Measurements from ENCODE around the gene PHKA2. TPM values are rescaled to one million over a fixed set of nuclear protein-coding genes. Genes with fewer than 3 reads are reported as not detected.
"Not testable (repeated sequence)": the region's sequence is repeated elsewhere in the genome, so short reads cannot be mapped to it uniquely, and the experiment has no call there.

Gene PHKA2
- total RNA-seq: 20.9 and 22.0 TPM in 2 replicates

GRCh38 chrX:18983666-18984380, at the start of gene PHKA2:
PHKA2 (minus strand) TSS chrX:18984114; CDS start chrX:18983932, 182 bp downstream.
- Mint-ChIP-seq H3K27ac (peak within 1 kb of the TSS; percentile 78), H3K36me3 (ENCODE audit: low read depth) (no peaks in the 10 kb centered on the region), H3K9me3 (no peaks in the 10 kb centered on the region), H3K4me1 (ENCODE audit: low read depth) (peaks cover 6% of the 10 kb centered on the region), H3K4me3 (ENCODE audit: low read depth) (peak within 1 kb of the TSS; percentile 84), H3K27me3 (ENCODE audit: low read depth) (no peaks in the 10 kb centered on the region)
- no peak for DNase-seq (ENCODE audit: low spot score)
- intact Hi-C loops (cut with micrococcal nuclease): loop anchor here (5.0 to 10.0 kb wide), 3 partner anchors 309 to 1008 kb away; partner anchors contain the start of genes BCLAF3, CDKL5 and RS1

DNA sequence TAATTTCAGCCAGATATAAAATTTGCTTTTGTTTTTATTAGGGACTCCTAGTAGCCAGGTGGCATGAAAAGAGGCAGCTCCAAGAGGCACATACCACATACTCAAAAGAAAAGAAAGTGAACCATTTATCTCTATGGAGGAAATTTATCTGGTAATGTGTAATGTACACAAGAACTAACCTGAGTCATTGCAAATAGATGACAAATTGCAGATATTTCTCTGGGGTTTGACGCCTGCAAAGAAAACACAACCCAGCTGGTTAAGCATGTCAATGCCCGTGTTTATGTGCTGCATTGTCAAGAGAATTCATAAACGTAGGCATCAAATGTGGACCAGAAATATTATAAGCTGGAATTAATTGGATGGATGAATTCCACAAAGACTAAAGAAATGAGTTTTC, 46.9 kb upstream of the PHKA2 start:
- Mint-ChIP-seq H3K4me3 (ENCODE audit: low read depth) (no peak overlapping the region), H3K27ac (no peak overlapping the region), H3K9me3 (no peaks in the 10 kb centered on the region), H3K36me3 (ENCODE audit: low read depth) (no peaks in the 10 kb centered on the region), H3K27me3 (ENCODE audit: low read depth) (no peaks in the 10 kb centered on the region), H3K4me1 (ENCODE audit: low read depth) (no peaks in the 10 kb centered on the region)
- intact Hi-C loops (cut with micrococcal nuclease): no loop called here
- DNase-seq (ENCODE audit: low spot score): no peak

GRCh38 chrX:19028560-19028959, 44.6 kb upstream of the PHKA2 start:
- no peak overlapping the region for H3K4me3 Mint-ChIP-seq (ENCODE audit: low read depth)

DNA sequence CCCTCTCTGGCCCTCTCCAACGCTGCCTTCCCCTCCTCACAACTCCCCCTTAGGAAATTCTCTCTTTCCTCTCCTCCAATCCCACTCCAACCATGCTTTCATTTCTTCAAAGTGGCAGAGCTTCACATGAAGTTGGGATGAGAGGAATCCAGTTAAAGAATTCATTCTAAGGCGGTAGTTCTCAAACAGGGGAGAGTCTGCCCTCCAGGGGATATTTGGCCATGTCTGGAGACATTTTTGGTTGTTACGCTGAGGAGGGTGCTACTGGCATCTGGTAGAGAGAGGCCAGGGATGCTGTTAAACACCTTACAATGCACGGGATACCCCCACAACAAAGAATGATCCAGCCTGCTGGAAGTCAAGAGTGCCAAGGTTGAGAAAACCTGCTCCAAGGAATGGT, 40.5 kb upstream of the PHKA2 start:
- Mint-ChIP-seq H3K9me3 (no peaks in the 10 kb centered on the region), H3K4me1 (ENCODE audit: low read depth) (no peaks in the 10 kb centered on the region), H3K4me3 (ENCODE audit: low read depth) (no peak overlapping the region), H3K27me3 (ENCODE audit: low read depth) (peaks cover 2% of the 10 kb centered on the region), H3K36me3 (ENCODE audit: low read depth) (no peaks in the 10 kb centered on the region), H3K27ac (no peak overlapping the region)
- DNase-seq (ENCODE audit: low spot score): no peak
- intact Hi-C loops (cut with micrococcal nuclease): no loop called here

More at GRCh38 chrX:19028560-19028959, 44.6 kb upstream of the PHKA2 start:
- H3K36me3 Mint-ChIP-seq (ENCODE audit: low read depth): no peaks in the 10 kb centered on the region
- intact Hi-C loops (cut with micrococcal nuclease): no loop called here
- no peaks in the 10 kb centered on the region for H3K4me1 Mint-ChIP-seq (ENCODE audit: low read depth)
- H3K9me3 Mint-ChIP-seq: no peaks in the 10 kb centered on the region
- no peak overlapping the region for H3K27ac Mint-ChIP-seq
- no peaks in the 10 kb centered on the region for H3K27me3 Mint-ChIP-seq (ENCODE audit: low read depth)
- no peak for DNase-seq (ENCODE audit: low spot score)

GRCh38 chrX:19019996-19020395, 36.1 kb upstream of the PHKA2 start:
- Mint-ChIP-seq H3K4me1 (ENCODE audit: low read depth) (no peaks in the 10 kb centered on the region), H3K4me3 (ENCODE audit: low read depth) (no peak overlapping the region), H3K36me3 (ENCODE audit: low read depth) (no peaks in the 10 kb centered on the region), H3K9me3 (no peaks in the 10 kb centered on the region), H3K27ac (no peak overlapping the region), H3K27me3 (ENCODE audit: low read depth) (peaks cover 2% of the 10 kb centered on the region)
- no peak for DNase-seq (ENCODE audit: low spot score)
- intact Hi-C loops (cut with micrococcal nuclease): no loop called here

GRCh38 chrX:19017271-19017670, 33.4 kb upstream of the PHKA2 start:
- no peak overlapping the region for H3K4me3 Mint-ChIP-seq (ENCODE audit: low read depth)
- DNase-seq (ENCODE audit: low spot score): no peak
- no peak overlapping the region for H3K27ac Mint-ChIP-seq
- H3K36me3 Mint-ChIP-seq (ENCODE audit: low read depth): no peaks in the 10 kb centered on the region
- H3K4me1 Mint-ChIP-seq (ENCODE audit: low read depth): no peaks in the 10 kb centered on the region
- H3K9me3 Mint-ChIP-seq: no peaks in the 10 kb centered on the region
- intact Hi-C loops (cut with micrococcal nuclease): no loop called here
- H3K27me3 Mint-ChIP-seq (ENCODE audit: low read depth): peaks cover 2% of the 10 kb centered on the region

DNA sequence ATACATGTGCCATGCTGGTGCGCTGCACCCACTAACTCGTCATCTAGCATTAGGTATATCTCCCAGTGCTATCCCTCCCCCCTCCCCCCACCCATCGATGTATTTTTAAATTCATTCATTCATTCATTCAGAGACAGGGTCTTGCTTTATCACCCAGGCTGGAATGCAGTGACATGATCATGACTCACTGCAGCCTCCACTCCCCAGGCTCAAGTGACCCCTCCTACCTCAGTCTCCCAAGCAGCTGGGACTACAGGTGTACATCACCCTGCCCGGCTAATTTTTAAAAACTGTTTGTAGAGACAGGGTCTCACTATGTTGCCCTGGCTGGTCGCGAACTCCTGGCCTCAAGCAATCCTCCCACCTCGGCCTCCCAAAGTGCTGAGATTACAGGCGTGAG, 32.7 kb upstream of the PHKA2 start:
- H3K9me3 Mint-ChIP-seq; H3K27ac Mint-ChIP-seq; H3K4me3 Mint-ChIP-seq (ENCODE audit: low read depth); DNase-seq (ENCODE audit: low spot score); H3K36me3 Mint-ChIP-seq (ENCODE audit: low read depth); intact Hi-C loops (cut with micrococcal nuclease); H3K4me1 Mint-ChIP-seq (ENCODE audit: low read depth); H3K27me3 Mint-ChIP-seq (ENCODE audit: low read depth): not testable (repeated sequence)

DNA sequence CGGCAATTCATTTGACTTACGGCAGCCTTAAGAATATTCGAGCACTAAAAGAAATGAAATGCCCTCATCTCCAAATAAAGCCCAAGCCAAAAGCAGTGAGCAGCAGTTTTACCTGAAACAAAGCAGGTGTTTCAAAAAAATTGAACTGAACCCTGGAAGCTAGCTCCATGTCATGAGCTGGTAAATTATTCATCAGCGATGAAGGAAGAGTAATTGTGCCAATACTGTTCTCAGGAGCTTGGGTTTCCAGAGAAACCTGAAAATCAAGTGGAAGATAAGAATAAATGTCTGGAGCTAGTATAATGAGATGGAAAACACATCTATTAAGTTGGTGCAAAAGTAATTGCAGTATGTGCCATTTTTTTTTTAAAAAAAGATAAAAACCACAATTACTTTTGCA, 24.0 kb upstream of the PHKA2 start:
- intact Hi-C loops (cut with micrococcal nuclease): no loop called here
- H3K27me3 Mint-ChIP-seq (ENCODE audit: low read depth): no peaks in the 10 kb centered on the region
- no peaks in the 10 kb centered on the region for H3K4me1 Mint-ChIP-seq (ENCODE audit: low read depth)
- no peak overlapping the region for H3K27ac Mint-ChIP-seq
- no peaks in the 10 kb centered on the region for H3K36me3 Mint-ChIP-seq (ENCODE audit: low read depth)
- DNase-seq (ENCODE audit: low spot score): no peak
- H3K4me3 Mint-ChIP-seq (ENCODE audit: low read depth): no peak overlapping the region
- no peaks in the 10 kb centered on the region for H3K9me3 Mint-ChIP-seq

GRCh38 chrX:19007011-19007410, 23.1 kb upstream of the PHKA2 start:
- no peaks in the 10 kb centered on the region for H3K36me3 Mint-ChIP-seq (ENCODE audit: low read depth)
- H3K27me3 Mint-ChIP-seq (ENCODE audit: low read depth): no peaks in the 10 kb centered on the region
- no peaks in the 10 kb centered on the region for H3K9me3 Mint-ChIP-seq
- no peak overlapping the region for H3K27ac Mint-ChIP-seq
- DNase-seq (ENCODE audit: low spot score): no peak
- no peaks in the 10 kb centered on the region for H3K4me1 Mint-ChIP-seq (ENCODE audit: low read depth)
- intact Hi-C loops (cut with micrococcal nuclease): no loop called here
- H3K4me3 Mint-ChIP-seq (ENCODE audit: low read depth): no peak overlapping the region

DNA sequence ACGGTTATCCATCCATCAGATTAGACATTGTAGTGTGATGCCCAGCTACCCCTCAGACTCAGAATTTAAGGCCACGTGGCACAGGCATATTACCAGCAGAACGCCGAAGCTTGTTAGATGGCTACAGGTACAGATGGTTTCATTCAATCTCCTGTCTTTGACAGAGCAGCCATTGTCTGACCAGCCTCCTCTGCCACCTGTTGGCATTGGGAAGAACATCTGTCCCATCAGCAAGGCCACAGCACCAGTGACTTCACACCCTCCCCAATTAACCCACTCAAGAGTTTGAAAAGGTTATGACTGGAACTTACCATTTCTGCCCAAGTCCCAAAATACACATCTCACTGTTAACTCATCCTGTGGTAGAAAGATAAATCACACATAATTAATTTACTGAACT, 22.0 kb upstream of the PHKA2 start:
- DNase-seq (ENCODE audit: low spot score): no peak
- Mint-ChIP-seq H3K4me3 (ENCODE audit: low read depth) (no peak overlapping the region), H3K36me3 (ENCODE audit: low read depth) (no peaks in the 10 kb centered on the region), H3K9me3 (no peaks in the 10 kb centered on the region), H3K4me1 (ENCODE audit: low read depth) (no peaks in the 10 kb centered on the region), H3K27me3 (ENCODE audit: low read depth) (no peaks in the 10 kb centered on the region), H3K27ac (no peak overlapping the region)
- intact Hi-C loops (cut with micrococcal nuclease): no loop called here

- Mint-ChIP-seq H3K4me3 (ENCODE audit: low read depth) (no peak overlapping the region), H3K27me3 (ENCODE audit: low read depth) (no peaks in the 10 kb centered on the region), H3K9me3 (no peaks in the 10 kb centered on the region), H3K27ac (no peak overlapping the region), H3K4me1 (ENCODE audit: low read depth) (no peaks in the 10 kb centered on the region), H3K36me3 (ENCODE audit: low read depth) (no peaks in the 10 kb centered on the region)
- intact Hi-C loops (cut with micrococcal nuclease): no loop called here
- no peak for DNase-seq (ENCODE audit: low spot score)
These were observed 19.8 kb upstream of the PHKA2 start for GRCh38 chrX:19003756-19004155.

DNA sequence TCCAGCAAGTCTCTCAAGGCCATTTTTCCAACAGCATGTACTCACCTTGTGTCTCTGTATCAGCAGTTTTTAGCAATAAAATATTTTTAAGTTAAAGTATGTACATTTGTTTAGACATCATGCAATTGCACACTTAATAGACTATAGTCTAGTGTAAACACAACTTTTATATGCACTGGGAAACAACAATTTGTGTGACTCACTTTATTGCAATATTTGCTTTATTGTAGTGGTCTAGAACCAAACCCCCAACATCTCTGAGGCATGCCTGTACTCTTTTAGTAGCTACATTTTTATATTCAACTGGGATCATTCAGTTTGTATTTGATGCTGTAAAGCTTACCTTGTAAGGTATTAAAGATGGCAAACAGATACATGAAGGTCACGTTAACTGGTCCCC, 14.7 kb upstream of the PHKA2 start:
- Mint-ChIP-seq H3K27me3 (ENCODE audit: low read depth) (no peaks in the 10 kb centered on the region), H3K4me1 (ENCODE audit: low read depth) (no peaks in the 10 kb centered on the region), H3K27ac (no peak overlapping the region), H3K36me3 (ENCODE audit: low read depth) (no peaks in the 10 kb centered on the region), H3K4me3 (ENCODE audit: low read depth) (no peak overlapping the region), H3K9me3 (no peaks in the 10 kb centered on the region)
- intact Hi-C loops (cut with micrococcal nuclease): no loop called here
- DNase-seq (ENCODE audit: low spot score): no peak

GRCh38 chrX:18997916-18998315, 14.0 kb upstream of the PHKA2 start:
- no peaks in the 10 kb centered on the region for H3K36me3 Mint-ChIP-seq (ENCODE audit: low read depth)
- no peaks in the 10 kb centered on the region for H3K9me3 Mint-ChIP-seq
- H3K27me3 Mint-ChIP-seq (ENCODE audit: low read depth): no peaks in the 10 kb centered on the region
- intact Hi-C loops (cut with micrococcal nuclease): no loop called here
- H3K4me1 Mint-ChIP-seq (ENCODE audit: low read depth): no peaks in the 10 kb centered on the region
- DNase-seq (ENCODE audit: low spot score): no peak
- no peak overlapping the region for H3K4me3 Mint-ChIP-seq (ENCODE audit: low read depth)
- H3K27ac Mint-ChIP-seq: no peak overlapping the region

- Mint-ChIP-seq H3K27ac (no peak overlapping the region), H3K4me1 (ENCODE audit: low read depth) (no peaks in the 10 kb centered on the region)
- DNase-seq (ENCODE audit: low spot score): no peak
These were observed 12.6 kb upstream of the PHKA2 start for GRCh38 chrX:18996536-18996935.

More at GRCh38 chrX:18996536-18996935, 12.6 kb upstream of the PHKA2 start:
- no peaks in the 10 kb centered on the region for H3K27me3 Mint-ChIP-seq (ENCODE audit: low read depth)
- no peak overlapping the region for H3K4me3 Mint-ChIP-seq (ENCODE audit: low read depth)
- H3K9me3 Mint-ChIP-seq: no peaks in the 10 kb centered on the region
- intact Hi-C loops (cut with micrococcal nuclease): no loop called here
- no peaks in the 10 kb centered on the region for H3K36me3 Mint-ChIP-seq (ENCODE audit: low read depth)
